Astrocyte of the spinal cord (primary cell): ENCODE data around the gene NCBP3.

Experiments used
- DNase-seq: peaks from one replicate; pipeline ENCODE4 v3.0.0; 2011; ENCODE audit warnings: low read depth, low spot score
- H3K4me3 ChIP-seq: 2 replicates; pipeline ENCODE4 v1.5.1; 2011; ENCODE audit warnings: low read depth, mild to moderate bottlenecking, low read length, moderate library complexity
- in situ Hi-C: cut with HindIII; loops from 2 replicates; pipeline ENCODE4 v1.10.0; 2017; ENCODE audit warnings: low sequenced_read_pairs
- TF ChIP-seq, protein P1 (sequence below): IDR thresholded peaks from 2 replicates; pipeline ENCODE4 v1.5.1; 2012; ENCODE audit warnings: low read depth, mild to moderate bottlenecking, low read length, inconsistent platforms

Gene NCBP3

DNA sequence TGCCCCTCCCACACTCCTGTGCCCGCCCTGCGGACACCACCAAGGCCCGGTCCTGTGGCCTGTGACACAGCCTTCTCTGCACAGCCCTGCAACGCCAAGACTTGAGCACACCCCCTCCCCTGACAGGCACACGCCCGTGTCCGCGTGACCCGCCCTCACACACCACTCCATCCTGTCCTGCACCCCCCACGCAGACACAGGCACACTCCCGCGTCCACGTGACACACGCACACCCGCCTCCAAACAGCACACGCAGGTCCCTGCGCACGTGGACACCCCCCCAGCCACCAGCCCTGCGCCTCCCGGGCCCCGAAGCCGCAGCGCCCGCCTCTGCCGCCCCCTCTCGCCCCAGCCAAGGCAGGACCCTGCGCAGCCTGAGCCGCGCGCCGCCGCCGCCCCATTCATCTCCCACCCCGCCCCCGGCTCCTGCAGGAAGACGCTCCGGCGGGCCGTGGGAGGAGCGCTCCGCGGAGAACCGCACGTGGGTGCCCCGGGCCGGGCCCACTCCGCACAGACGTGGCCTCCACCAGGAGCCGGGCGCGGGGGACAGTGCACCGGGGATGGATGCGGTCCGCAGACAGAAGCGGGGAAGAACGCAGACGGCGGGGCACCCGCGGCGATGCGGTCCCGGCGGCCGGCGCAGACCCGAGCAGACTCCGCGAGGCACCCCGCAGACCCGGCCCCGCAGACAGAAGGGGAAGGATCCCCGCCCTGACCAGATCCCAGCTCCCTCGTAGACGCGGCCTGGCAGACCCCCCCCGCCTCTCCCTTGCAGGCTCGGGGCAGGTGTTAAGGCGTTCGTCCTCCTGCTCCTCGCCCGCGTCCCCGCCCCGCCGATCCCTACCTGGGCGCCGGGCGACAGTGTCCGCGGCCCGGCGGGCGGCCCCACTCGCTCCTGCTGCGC is 46.3 kb upstream of the NCBP3 start:
- in situ Hi-C loops = no loop called here
- peak; percentile 54 for DNase-seq
- TF ChIP-seq, protein P1, sequence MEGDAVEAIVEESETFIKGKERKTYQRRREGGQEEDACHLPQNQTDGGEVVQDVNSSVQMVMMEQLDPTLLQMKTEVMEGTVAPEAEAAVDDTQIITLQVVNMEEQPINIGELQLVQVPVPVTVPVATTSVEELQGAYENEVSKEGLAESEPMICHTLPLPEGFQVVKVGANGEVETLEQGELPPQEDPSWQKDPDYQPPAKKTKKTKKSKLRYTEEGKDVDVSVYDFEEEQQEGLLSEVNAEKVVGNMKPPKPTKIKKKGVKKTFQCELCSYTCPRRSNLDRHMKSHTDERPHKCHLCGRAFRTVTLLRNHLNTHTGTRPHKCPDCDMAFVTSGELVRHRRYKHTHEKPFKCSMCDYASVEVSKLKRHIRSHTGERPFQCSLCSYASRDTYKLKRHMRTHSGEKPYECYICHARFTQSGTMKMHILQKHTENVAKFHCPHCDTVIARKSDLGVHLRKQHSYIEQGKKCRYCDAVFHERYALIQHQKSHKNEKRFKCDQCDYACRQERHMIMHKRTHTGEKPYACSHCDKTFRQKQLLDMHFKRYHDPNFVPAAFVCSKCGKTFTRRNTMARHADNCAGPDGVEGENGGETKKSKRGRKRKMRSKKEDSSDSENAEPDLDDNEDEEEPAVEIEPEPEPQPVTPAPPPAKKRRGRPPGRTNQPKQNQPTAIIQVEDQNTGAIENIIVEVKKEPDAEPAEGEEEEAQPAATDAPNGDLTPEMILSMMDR = no peak
- H3K4me3 ChIP-seq = peak overlapping the region; percentile 55

DNA sequence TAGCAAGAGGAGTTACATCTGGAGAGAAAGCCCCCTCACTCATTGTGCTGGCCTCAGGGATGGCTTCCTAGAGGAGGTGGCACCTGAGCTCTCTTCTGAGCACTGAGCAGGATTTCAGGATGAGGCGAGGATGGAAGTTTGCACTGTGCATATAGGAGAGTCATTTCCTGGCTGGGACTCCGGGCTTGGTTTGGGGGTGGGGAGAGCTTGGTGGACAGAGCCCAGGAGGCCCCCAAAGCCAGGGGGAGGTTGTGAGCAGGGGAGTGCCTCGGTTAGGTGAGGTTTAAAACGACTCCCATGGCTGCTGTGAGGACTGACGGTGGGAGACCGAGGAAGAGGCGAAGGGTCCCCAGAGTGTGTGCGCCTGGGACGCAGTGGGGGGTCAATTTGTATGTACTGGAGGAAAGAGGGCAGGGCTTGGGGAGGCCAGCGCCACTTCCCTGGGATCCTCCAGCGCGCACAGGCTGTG is 45.6 kb upstream of the NCBP3 start:
- TF ChIP-seq, protein P1 = no peak

DNA sequence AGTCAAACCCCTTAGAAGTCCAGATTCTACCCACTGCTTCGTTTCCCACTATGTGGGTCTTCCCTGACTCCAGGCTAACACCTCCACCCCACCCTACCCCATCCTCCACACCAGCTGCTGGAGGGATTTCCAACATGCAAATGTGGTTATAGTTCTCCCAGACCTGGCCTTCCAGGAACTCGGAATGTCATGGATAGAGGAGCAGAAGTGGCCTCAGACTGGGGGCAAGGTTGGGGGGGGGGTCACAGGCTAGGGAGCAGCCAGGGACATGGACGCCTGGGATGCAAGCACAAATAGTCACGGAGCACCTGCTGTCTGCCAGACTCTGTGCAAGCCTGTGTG is 44.8 kb upstream of the NCBP3 start:
- TF ChIP-seq, protein P1 = no peak
- no peak for DNase-seq
- in situ Hi-C loops = no loop called here
- H3K4me3 ChIP-seq = no peak overlapping the region

More for the DNA sequence above, 45.6 kb upstream of the NCBP3 start:
- peak; percentile 19 for DNase-seq
- in situ Hi-C loops = no loop called here
- peak overlapping the region; percentile 55 for H3K4me3 ChIP-seq

DNA sequence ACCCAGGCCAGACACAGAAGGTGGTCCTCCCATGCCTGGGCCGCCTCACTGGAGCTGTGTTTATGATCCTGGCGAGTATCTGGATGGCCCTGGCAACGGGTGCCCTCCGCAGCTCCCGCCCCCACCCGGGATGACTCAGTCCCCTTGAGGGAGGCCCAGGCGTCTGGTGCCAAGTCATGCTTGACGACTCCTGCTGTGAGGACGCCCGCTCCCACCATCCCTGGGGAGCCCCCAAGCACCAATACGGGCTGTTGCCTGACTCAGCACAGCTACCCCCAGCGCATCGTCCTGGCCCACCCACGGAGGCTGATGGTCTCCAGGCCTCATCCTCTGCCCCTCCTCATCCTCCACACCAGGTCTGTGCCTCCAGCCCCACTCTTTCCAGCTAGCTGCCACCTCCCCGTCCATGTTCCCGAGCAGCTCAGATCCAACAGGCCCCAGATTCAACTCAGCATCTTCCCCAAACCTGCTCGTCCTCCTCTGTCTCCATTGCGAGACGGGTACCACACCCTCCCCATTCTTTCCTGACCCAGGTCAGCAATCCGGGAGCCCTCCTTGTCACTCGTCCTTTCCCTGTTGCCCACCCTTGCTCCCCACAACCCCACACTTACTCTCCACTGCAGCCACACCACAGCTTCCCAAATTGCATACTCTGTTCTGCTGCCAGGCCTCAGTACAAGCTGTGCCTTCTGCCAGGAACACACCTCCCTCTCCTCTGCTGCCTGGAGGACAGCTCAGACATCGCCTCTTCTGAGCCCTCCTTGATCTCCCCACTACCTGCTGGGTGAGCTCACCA is 44.2 kb upstream of the NCBP3 start:
- peak; percentile 93 for DNase-seq
- in situ Hi-C loops = no loop called here
- no peak overlapping the region for H3K4me3 ChIP-seq
- TF ChIP-seq, protein P1 = no peak

DNA sequence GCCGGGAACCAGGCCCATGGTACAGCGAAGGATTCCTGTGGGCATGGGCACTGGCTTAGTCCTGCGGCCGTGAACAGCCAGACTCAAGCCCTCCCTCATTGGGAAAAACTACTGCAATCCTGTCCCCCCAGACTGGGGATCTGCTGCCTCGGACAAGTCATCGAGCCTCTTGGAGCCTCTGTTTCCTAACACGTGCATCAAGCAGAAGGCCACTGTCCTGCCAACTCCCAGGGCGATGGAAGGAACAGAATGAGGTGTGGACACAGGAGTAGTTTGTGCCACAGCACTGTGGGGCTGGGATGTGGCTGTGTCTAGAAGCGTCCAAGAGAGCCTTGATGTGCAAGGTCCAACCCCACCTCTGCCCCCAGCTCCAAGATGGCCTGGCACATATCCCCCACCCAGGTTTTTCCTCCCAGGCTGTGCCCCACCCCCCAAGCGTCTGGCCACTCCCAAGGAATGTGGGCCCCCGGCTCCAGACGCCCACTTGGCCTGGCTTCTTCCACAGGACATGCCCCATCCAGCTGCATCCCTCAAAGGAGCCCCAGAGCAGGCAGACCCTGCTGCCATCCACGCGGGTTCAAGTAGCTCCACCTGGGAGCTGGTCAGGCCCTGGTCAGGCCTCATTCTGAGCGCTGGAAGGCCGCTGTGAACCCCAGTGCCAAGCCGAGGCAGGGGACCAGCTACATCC is 43.4 kb upstream of the NCBP3 start:
- in situ Hi-C loops = no loop called here

More for the DNA sequence above, 43.4 kb upstream of the NCBP3 start:
- DNase-seq = peak; percentile 17
- no peak overlapping the region for H3K4me3 ChIP-seq
- TF ChIP-seq, protein P1 = no peak
